Right lobe of liver (tissue), 6 donors: ENCODE data around the gene S1PR2. TPM values are rescaled to one million over a fixed set of nuclear protein-coding genes. Genes with fewer than 3 reads are reported as not detected.

ENCODE experiments used
- ATAC-seq, 4 donors: fragments of 200-7000 bp; cut with Tn5 transposase; one replicate each; pipeline ENCODE4 v1.9.1; 2020; ENCODE audit warnings: mild to moderate bottlenecking in 4 of 4, moderate library complexity in 4 of 4
- DNase-seq, 3 donors: peaks; one replicate each; pipeline ENCODE4 v3.0.0-alpha.2; 2020
- H3K27ac ChIP-seq, 3 donors: fragments of 200-600 bp; one replicate each; pipeline ENCODE4 v1.8.0; 2022
- H3K27me3 ChIP-seq, 2 donors: fragments of 200-600 bp; one replicate each; pipeline ENCODE4 v1.8.0; 2022
- H3K36me3 ChIP-seq, 4 donors: fragments of 200-600 bp; sonication (generic) in 1 of 4; one replicate each; pipeline versions ENCODE4 v1.5.1 to v1.8.0; 2017 to 2022; ENCODE audit warnings: control low read depth in 1 of 4
- H3K4me1 ChIP-seq, 4 donors: fragments of 200-600 bp; sonication (generic) in 1 of 4; one replicate each; pipeline versions ENCODE4 v1.5.1 to v1.8.0; 2017 to 2022; ENCODE audit warnings: control low read depth in 1 of 4
- H3K4me3 ChIP-seq, 3 donors: fragments of 200-600 bp; one replicate each; pipeline ENCODE4 v1.8.0; 2022
- H3K9me3 ChIP-seq, 4 donors: fragments of 200-600 bp; sonication (generic) in 1 of 4; one replicate each; pipeline versions ENCODE4 v1.5.1 to v1.8.0; 2017 to 2022; ENCODE audit warnings: control low read depth in 1 of 4
- POLR2A ChIP-seq: fragments of 450-650 bp; IDR thresholded peaks from one replicate; pipeline ENCODE4 v1.6.1; 2017; ENCODE audit warnings: antibody characterized with exemption, mild to moderate bottlenecking
- WGBS: methylation state at CpG from one replicate; pipeline ENCODE4 v1.1.6; 2018; ENCODE audit warnings: low coverage, low lambda C conversion rate; ENCODE audit not compliant: insufficient coverage; ENCODE audit errors: missing lambda C conversion rate; 5-methylcytosine and 5-hydroxymethylcytosine counted together
- intact Hi-C, 2 donors: fragments of 100-400 bp; cut with DNase I; formaldehyde crosslinking; loops; one replicate each; pipeline versions ENCODE4 v1.11.2 to v1.14.1; 2022
- total RNA-seq, 6 experiments: library from RNA; depleted of rRNA in 2 of 6; stranded (reverse); fragments of >200 nt in 2 of 6; fragmentation: NEBNext Ultra II Directional in 3 of 6; extraction: Animal tissue kit (Norgen Biotek cat#: 25700) in 3 of 6; gene quantifications; one replicate each; pipeline versions ENCODE4 v1.1.0 to v1.2.4, GENCODE V29; 2016 to 2023
- TF ChIP-seq, protein P1 (sequence below), 4 donors: fragments of 200-600 bp in 3 of 4; fragments of 450-650 bp in 1 of 4; IDR thresholded peaks; one replicate each; pipeline versions ENCODE4 v1.5.1 to v1.8.0; 2016 to 2022; ENCODE audit warnings: antibody characterized with exemption in 4 of 4, mild to moderate bottlenecking in 2 of 4
- donor health status: DM: no; HTN: yes; CAD: no.
- donor health status: DM: no; HTN: no; CAD: no.
- donor health status: DM: no; HTN: no; CAD: no.
- donor health status: DM: no; HTN: yes; CAD: no.
- donor health status: DM: no; HTN: yes; CAD: no.

The S1PR2 gene
- total RNA-seq, 6 experiments from 2014 or later = 1.7 to 6.6 (median 4.1) TPM

DNA sequence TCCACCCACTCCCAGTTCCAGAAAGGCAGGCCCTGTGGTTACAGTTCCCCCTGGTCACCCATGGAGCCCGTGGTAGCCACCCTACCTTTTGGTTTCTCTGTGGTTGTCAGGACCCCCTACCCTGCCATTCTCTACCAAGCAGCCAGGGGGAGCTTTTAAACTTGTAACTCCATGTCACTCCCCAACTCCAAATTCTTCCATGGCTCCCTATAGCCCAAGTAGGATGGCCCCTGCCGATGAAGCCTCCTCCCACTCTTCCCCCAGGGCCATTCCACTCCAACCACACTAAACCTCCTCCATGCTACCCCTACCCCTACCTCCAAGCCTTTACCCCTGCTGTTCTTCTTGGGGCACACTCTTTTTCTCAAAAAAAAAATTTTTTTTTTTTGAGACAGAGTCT is 2.2 kb downstream of the S1PR2 start:
- no peaks in the 10 kb centered on the region for H3K9me3 ChIP-seq
- intact Hi-C loops = no loop called here
- H3K27me3 ChIP-seq = no peaks in the 10 kb centered on the region
- DNase-seq (no peak), ATAC-seq (peak; percentile 8 to 47 (median 11))
- TF ChIP-seq, protein P1, sequence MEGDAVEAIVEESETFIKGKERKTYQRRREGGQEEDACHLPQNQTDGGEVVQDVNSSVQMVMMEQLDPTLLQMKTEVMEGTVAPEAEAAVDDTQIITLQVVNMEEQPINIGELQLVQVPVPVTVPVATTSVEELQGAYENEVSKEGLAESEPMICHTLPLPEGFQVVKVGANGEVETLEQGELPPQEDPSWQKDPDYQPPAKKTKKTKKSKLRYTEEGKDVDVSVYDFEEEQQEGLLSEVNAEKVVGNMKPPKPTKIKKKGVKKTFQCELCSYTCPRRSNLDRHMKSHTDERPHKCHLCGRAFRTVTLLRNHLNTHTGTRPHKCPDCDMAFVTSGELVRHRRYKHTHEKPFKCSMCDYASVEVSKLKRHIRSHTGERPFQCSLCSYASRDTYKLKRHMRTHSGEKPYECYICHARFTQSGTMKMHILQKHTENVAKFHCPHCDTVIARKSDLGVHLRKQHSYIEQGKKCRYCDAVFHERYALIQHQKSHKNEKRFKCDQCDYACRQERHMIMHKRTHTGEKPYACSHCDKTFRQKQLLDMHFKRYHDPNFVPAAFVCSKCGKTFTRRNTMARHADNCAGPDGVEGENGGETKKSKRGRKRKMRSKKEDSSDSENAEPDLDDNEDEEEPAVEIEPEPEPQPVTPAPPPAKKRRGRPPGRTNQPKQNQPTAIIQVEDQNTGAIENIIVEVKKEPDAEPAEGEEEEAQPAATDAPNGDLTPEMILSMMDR (IDR thresholded peaks at IDR 0.05) = peak; percentile 46 to 50 (median 49)
- no peak for TF ChIP-seq POLR2A
- no peaks in the 10 kb centered on the region for H3K4me1 ChIP-seq
- no peak overlapping the region for H3K4me3 ChIP-seq
- H3K36me3 ChIP-seq = no peaks in the 10 kb centered on the region
- H3K27ac ChIP-seq = no peak overlapping the region
- 24% methylated on average over 2 of the region's 2 CpGs for WGBS

DNA sequence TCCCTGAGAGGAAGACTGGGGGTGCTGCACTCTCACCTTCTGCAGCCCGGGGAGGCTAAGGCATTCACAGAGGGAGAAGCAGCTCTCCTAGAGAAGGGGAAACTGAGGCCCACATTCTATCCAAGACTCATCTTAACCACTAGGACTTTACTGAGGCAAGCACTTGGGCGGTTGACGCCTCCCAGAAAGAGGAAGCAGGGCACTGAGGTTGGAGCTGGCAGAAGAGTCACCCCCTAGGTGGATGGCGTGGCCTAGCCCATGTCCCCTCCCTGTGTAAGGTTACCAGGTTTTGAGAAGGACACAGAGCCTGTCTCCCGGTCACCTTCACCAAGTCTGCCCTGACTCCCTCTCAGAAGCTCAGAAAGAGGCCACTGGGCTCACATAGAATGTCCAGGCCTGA is 2.7 kb downstream of the S1PR2 start:
- TF ChIP-seq POLR2A = no peak
- TF ChIP-seq, protein P1 (IDR thresholded peaks at IDR 0.05) = no peak
- ATAC-seq (no peak), DNase-seq (no peak)
- Histone ChIP-seq H3K36me3 (no peaks in the 10 kb centered on the region), H3K4me1 (no peaks in the 10 kb centered on the region), H3K4me3 (no peak overlapping the region), H3K27me3 (no peaks in the 10 kb centered on the region), H3K27ac (no peak overlapping the region), H3K9me3 (no peaks in the 10 kb centered on the region)
- no CpG with 5 or more reads among the region's 5 CpGs for WGBS
- intact Hi-C loops = no loop called here

DNA sequence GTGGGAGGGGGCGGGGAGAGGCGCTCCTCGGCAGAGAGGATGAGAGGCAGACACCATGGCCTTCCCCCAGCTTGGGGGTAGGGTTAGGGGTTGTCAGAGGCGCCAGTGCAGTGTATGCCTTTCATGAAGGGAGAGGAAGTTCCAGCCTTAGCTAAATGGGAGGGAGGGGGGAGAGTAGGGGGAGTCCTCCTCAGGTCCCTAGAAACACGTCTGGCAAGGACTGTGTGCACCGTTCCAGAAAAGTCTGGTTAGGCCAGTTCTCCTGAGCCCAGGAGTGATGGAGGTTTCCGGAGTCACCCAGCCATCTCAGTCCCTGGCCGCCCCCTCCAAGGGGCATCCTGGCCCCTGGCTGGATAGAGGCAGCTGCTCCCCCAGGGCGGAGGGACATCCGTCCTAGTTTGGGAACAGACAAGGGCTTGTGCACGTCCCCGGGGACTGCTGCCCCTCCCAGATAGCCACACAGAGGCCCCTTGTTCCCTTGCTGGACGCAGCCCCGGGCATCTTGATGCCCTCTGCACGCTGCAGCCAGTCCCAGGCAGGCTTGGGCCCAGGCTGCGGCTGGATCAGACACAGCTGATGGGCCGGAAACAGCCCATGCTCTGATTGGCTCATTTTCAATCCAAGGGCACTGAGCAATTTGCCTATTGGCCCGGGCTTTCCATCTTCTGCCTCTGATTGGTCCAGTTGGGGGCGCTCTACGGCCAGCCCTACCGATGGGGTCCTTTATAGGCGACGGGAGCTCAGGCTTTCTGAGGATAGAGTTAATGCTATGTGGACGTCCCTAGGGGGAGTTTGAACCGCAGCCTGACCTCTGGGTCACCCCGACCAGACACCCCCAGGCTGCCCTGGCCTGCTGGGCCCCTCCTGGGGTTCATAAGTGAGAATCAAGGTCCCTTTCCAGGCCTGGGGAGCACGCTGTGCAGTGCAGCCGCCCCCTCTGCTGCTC is 3.8 kb downstream of the S1PR2 start:
- H3K36me3 ChIP-seq = no peaks in the 10 kb centered on the region
- DNase-seq (no peak), ATAC-seq (no peak)
- 70% methylated on average over 5 of the region's 28 CpGs for WGBS
- H3K4me1 ChIP-seq = no peaks in the 10 kb centered on the region
- no peak for TF ChIP-seq POLR2A
- TF ChIP-seq, protein P1 (IDR thresholded peaks at IDR 0.05) = no peak
- no peaks in the 10 kb centered on the region for H3K27me3 ChIP-seq
- H3K9me3 ChIP-seq = no peaks in the 10 kb centered on the region
- intact Hi-C loops = no loop called here
- no peak overlapping the region for H3K4me3 ChIP-seq
- H3K27ac ChIP-seq = peak overlapping the region in 1 of 3 donors; percentile 21

DNA sequence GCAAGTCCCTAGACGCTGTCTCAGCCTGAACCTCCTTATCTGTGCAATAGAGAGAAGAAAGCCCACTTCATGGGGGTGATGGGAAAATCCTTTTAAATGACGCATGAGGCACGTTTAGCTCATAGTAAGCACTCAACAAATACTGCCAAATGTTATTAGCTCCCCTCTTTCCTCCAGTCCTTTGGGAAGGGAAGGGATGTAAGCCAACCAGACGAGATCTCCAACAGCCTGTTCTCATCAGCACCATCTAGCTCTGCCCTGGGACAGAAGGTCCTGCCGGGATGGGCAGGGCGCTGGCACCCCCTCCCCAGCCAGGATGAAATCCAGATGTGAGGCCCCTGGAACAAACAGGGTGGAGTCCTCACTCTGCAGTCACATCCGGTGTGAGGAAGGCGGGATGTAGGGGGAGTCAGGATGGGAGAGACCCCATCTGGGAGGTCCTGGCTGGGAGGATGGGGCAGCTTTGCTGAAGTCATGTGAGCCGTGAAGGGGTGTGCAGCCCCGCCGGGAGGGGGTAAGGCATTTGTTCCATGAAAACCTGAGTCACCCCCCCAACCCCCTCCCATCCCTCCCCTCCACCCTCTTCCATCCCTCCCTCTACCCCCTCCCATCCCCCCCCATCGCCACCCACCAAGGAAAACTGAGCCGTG is 4.6 kb downstream of the S1PR2 start:
- ATAC-seq = no peak
- Histone ChIP-seq H3K4me1 (no peaks in the 10 kb centered on the region), H3K36me3 (no peaks in the 10 kb centered on the region), H3K27me3 (no peaks in the 10 kb centered on the region), H3K27ac (no peak overlapping the region), H3K9me3 (no peaks in the 10 kb centered on the region), H3K4me3 (no peak overlapping the region)
- 50% methylated on average over 8 of the region's 13 CpGs for WGBS
- no peak for TF ChIP-seq POLR2A
- TF ChIP-seq, protein P1 (IDR thresholded peaks at IDR 0.05) = no peak
- DNase-seq = no peak
- intact Hi-C loops = no loop called here
